ENCODE data around the gene DOCK6. TPM values are rescaled to one million over a fixed set of nuclear protein-coding genes. Genes with fewer than 3 reads are reported as not detected.

The DOCK6 gene
- total RNA-seq, 2 donors from 2014 or later = 12.7 to 49.4 TPM

DNA sequence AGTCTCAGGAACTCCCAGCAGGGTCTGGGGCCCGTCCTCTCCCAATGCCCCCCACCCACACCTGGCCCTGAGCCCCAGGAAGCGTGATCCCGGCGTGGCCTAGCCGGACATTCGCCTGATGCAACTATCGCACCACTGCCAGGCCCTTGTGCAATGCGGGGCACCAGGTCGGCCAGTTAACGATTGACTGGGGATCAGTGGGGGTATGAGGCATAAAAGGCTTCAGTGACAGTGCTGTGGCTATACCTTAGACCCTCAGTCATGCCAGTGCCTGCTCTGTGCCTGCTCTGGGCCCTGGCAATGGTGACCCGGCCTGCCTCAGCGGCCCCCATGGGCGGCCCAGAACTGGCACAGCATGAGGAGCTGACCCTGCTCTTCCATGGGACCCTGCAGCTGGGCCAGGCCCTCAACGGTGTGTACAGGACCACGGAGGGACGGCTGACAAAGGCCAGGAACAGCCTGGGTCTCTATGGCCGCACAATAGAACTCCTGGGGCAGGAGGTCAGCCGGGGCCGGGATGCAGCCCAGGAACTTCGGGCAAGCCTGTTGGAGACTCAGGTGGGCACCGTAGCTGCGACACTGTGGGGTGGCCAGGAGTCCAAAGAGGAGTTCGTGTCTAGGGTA, 22.8 kb downstream of the DOCK6 start, which contains the start of gene ANGPTL8:
ANGPTL8 (plus strand) TSS at position 243 of the 624 bp plus-strand sequence; CDS start at position 262, 19 bp downstream.
- TF ChIP-seq, protein P1, sequence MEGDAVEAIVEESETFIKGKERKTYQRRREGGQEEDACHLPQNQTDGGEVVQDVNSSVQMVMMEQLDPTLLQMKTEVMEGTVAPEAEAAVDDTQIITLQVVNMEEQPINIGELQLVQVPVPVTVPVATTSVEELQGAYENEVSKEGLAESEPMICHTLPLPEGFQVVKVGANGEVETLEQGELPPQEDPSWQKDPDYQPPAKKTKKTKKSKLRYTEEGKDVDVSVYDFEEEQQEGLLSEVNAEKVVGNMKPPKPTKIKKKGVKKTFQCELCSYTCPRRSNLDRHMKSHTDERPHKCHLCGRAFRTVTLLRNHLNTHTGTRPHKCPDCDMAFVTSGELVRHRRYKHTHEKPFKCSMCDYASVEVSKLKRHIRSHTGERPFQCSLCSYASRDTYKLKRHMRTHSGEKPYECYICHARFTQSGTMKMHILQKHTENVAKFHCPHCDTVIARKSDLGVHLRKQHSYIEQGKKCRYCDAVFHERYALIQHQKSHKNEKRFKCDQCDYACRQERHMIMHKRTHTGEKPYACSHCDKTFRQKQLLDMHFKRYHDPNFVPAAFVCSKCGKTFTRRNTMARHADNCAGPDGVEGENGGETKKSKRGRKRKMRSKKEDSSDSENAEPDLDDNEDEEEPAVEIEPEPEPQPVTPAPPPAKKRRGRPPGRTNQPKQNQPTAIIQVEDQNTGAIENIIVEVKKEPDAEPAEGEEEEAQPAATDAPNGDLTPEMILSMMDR (IDR thresholded peaks at IDR 0.05) = no peak
- Histone ChIP-seq H3K36me3 (peaks cover 25% of the 10 kb centered on the region), H3K27ac (no peak within 1 kb of the TSS), H3K4me3 (no peak within 1 kb of the TSS), H3K4me1 (peaks cover 0 to 8% of the 10 kb centered on the region in 2 donors), H3K27me3 (no peaks in the 10 kb centered on the region), H3K9me3 (no peaks in the 10 kb centered on the region)
- DNase-seq (ENCODE audit: low spot score) = no peak

GRCh38 chr19:11238781-11239376, 23.4 kb downstream of the DOCK6 start:
- TF ChIP-seq, protein P1 (IDR thresholded peaks at IDR 0.05) = no peak
- H3K27ac ChIP-seq = no peak overlapping the region
- no peaks in the 10 kb centered on the region for H3K9me3 ChIP-seq
- peaks cover 25% of the 10 kb centered on the region for H3K36me3 ChIP-seq
- H3K27me3 ChIP-seq = no peaks in the 10 kb centered on the region
- H3K4me1 ChIP-seq = peaks cover 0 to 5% of the 10 kb centered on the region in 2 donors
- H3K4me3 ChIP-seq = no peak overlapping the region
- no peak for DNase-seq (ENCODE audit: low spot score)

DNA sequence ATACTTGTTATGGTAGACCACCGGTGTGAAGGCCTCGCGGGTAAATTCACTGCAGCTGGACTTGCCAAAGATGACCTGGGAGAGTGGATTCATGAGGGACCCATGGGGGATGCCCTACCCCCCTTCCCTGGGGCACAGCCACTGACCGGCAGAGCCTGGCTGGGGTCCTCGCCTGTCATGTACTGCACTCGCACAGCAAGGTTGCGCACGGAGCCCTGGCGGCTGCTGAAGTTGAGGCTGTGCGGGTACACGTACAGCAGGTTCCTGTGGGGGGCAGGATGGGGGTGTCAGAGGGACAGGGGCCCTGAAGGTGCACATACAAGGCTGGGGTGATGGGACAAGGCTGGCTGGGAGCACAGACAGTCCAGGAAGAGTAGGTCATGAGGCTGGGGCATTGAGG, 24.3 kb downstream of the DOCK6 start:
- H3K27me3 ChIP-seq = no peaks in the 10 kb centered on the region
- H3K9me3 ChIP-seq = no peaks in the 10 kb centered on the region
- TF ChIP-seq, protein P1 (IDR thresholded peaks at IDR 0.05) = no peak
- H3K36me3 ChIP-seq = peaks cover 29% of the 10 kb centered on the region
- DNase-seq (ENCODE audit: low spot score) = no peak
- no peaks in the 10 kb centered on the region for H3K4me1 ChIP-seq
- no peak overlapping the region for H3K4me3 ChIP-seq
- H3K27ac ChIP-seq = no peak overlapping the region

DNA sequence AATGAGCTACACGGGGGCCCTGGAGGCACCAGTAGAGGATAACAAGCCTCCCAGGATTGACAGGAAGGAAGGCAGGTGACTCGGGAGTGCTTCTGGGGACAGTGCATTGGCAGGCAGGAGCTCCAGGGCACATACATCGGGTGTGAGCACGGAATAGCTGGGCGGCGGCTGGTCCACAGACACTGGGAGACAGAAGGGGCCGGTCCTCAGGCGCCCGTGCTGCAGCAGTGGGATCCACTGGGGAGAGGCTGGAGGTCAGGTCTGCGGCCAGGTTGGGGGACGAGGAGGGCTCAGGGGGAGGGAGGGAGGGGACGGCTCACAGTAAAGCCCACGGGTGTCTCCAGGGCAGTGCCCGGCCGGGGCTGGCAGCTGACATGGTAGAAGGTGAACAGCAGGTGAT, 25.0 kb downstream of the DOCK6 start:
- DNase-seq (ENCODE audit: low spot score) = no peak
- H3K27ac ChIP-seq = no peak overlapping the region
- TF ChIP-seq, protein P1 (IDR thresholded peaks at IDR 0.05) = no peak

GRCh38 chr19:11236324-11237301, 25.7 kb downstream of the DOCK6 start:
- no peak for DNase-seq (ENCODE audit: low spot score)
- Histone ChIP-seq H3K4me3 (no peak overlapping the region), H3K4me1 (no peaks in the 10 kb centered on the region), H3K27me3 (no peaks in the 10 kb centered on the region), H3K27ac (no peak overlapping the region), H3K9me3 (no peaks in the 10 kb centered on the region), H3K36me3 (peaks cover 17% of the 10 kb centered on the region)
- TF ChIP-seq, protein P1 (IDR thresholded peaks at IDR 0.05) = no peak

More for the DNA sequence above, 25.0 kb downstream of the DOCK6 start:
- H3K27me3 ChIP-seq = no peaks in the 10 kb centered on the region
- no peaks in the 10 kb centered on the region for H3K9me3 ChIP-seq
- peaks cover 24% of the 10 kb centered on the region for H3K36me3 ChIP-seq
- no peaks in the 10 kb centered on the region for H3K4me1 ChIP-seq
- H3K4me3 ChIP-seq = no peak overlapping the region
